ENCODE data around the gene CDC5L. TPM values are rescaled to one million over a fixed set of nuclear protein-coding genes. Genes with fewer than 3 reads are reported as not detected.

The CDC5L gene
- total and polyA plus RNA-seq, 8 donors = 2.9 to 11.4 (median 7.5) TPM

- no peak for DNase-seq
- 13 to 15% methylated on average over 2 of the region's 2 CpGs for WGBS, 2 donors
- Histone ChIP-seq H3K27ac (no peak overlapping the region), H3K9me3 (no peaks in the 10 kb centered on the region), H3K36me3 (peaks cover 0 to 9% (median 3%) of the 10 kb centered on the region in 3 donors), H3K4me3 (no peak overlapping the region), H3K27me3 (no peaks in the 10 kb centered on the region), H3K4me1 (peaks cover 6 to 23% (median 18%) of the 10 kb centered on the region in 3 donors)
- FAIRE-seq = no peak
- intact Hi-C loops (cut with DNase I) = no loop called here
- ATAC-seq = peak in 3 of 4 donors; percentile 49 to 58 (median 49)
- TF ChIP-seq, protein P1, sequence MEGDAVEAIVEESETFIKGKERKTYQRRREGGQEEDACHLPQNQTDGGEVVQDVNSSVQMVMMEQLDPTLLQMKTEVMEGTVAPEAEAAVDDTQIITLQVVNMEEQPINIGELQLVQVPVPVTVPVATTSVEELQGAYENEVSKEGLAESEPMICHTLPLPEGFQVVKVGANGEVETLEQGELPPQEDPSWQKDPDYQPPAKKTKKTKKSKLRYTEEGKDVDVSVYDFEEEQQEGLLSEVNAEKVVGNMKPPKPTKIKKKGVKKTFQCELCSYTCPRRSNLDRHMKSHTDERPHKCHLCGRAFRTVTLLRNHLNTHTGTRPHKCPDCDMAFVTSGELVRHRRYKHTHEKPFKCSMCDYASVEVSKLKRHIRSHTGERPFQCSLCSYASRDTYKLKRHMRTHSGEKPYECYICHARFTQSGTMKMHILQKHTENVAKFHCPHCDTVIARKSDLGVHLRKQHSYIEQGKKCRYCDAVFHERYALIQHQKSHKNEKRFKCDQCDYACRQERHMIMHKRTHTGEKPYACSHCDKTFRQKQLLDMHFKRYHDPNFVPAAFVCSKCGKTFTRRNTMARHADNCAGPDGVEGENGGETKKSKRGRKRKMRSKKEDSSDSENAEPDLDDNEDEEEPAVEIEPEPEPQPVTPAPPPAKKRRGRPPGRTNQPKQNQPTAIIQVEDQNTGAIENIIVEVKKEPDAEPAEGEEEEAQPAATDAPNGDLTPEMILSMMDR (IDR thresholded peaks at IDR 0.05) = no peak
Measured at GRCh38 chr6:44432227-44432626, 44.7 kb downstream of the CDC5L start.

DNA sequence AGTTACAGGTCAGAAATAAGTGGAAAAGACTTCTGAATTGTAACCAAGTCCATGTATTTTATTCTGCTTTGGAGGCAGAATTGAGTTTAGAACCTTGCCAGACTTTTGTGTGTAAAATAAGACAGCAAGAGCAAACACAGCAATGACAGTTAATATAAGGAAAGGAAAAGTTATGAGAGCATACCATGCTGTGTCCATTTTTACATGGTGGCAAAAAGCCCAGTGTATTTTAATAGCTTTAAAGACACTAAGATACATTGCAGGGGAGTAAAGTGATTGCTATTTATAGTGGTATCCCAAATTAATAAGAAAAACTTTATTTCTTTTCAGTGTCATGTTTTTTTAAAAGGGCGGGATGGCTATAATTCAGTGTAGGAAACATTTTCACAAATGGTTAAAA, 45.2 kb downstream of the CDC5L start:
- Histone ChIP-seq H3K4me1 (peaks cover 6 to 23% (median 18%) of the 10 kb centered on the region in 3 donors), H3K27ac (no peak overlapping the region), H3K27me3 (no peaks in the 10 kb centered on the region), H3K9me3 (no peaks in the 10 kb centered on the region), H3K4me3 (no peak overlapping the region), H3K36me3 (peaks cover 0 to 9% (median 0%) of the 10 kb centered on the region in 3 donors)
- intact Hi-C loops (cut with DNase I) = no loop called here
- TF ChIP-seq, protein P1 (IDR thresholded peaks at IDR 0.05) = no peak
- ATAC-seq (no peak), DNase-seq (no peak), FAIRE-seq (no peak)
- WGBS, 2 donors = 94 to 97% methylated on average over 1 of the region's 1 CpG

DNA sequence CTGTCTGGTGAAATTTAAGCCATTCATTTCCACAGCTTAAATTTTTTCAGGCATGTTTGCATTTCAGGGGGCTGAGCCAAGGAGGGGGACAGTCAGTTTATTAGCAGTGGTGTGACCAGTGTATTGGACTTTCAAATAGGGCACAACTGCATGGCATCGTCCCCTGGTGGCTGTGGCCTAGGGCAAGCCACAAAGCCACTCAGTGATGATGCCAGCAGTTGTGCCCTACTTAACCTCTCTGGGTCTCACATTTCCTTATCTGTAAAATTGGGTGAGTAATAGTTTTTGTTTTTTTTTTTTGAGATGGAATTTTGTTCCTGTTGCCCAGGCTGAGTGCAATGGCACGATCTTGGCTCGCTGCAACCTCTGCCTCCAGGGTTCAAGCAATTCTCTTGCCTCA, 48.0 kb downstream of the CDC5L start:
- H3K27me3 ChIP-seq = no peaks in the 10 kb centered on the region
- H3K36me3 ChIP-seq = no peaks in the 10 kb centered on the region
- no peaks in the 10 kb centered on the region for H3K9me3 ChIP-seq
- TF ChIP-seq, protein P1 (IDR thresholded peaks at IDR 0.05) = no peak
- H3K4me3 ChIP-seq = no peak overlapping the region
- ATAC-seq (no peak), DNase-seq (no peak), FAIRE-seq (no peak)
- H3K27ac ChIP-seq = no peak overlapping the region
- intact Hi-C loops (cut with DNase I) = no loop called here
- WGBS, 2 donors = 91 to 98% methylated on average over 3 of the region's 3 CpGs
- peaks cover 6 to 23% (median 18%) of the 10 kb centered on the region in 3 donors for H3K4me1 ChIP-seq

DNA sequence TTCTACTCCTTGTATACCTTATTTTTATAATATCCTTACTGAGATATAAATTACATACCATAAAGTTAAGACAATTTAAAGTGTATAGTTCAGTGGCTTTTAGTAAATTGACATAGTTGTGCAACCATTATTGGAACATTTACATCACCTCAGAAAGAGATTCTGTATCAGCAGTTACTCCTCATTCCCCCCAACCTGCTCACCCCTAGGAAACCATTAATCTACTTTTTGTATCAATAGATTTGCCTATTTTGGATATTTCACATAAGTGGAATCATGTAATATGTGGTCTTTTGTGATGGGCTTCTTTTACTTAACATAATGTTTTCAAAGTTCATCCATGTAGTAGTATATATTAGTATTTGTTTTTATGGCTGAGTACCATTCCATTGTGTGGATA, 51.3 kb downstream of the CDC5L start:
- no peak for ATAC-seq
- TF ChIP-seq, protein P1 (IDR thresholded peaks at IDR 0.05) = no peak
- Histone ChIP-seq H3K9me3 (no peaks in the 10 kb centered on the region), H3K36me3 (no peaks in the 10 kb centered on the region), H3K27ac (no peak overlapping the region), H3K27me3 (no peaks in the 10 kb centered on the region), H3K4me3 (no peak overlapping the region), H3K4me1 (no peaks in the 10 kb centered on the region)
- no peak for DNase-seq
- no peak for FAIRE-seq
- intact Hi-C loops (cut with DNase I) = no loop called here

GRCh38 chr6:44439270-44440045, 52.0 kb downstream of the CDC5L start:
- DNase-seq = no peak
- WGBS, 2 donors = 84 to 86% methylated on average over 6 of the region's 6 CpGs
- FAIRE-seq = no peak

More at GRCh38 chr6:44439270-44440045, 52.0 kb downstream of the CDC5L start:
- no peak overlapping the region for H3K27ac ChIP-seq
- no peaks in the 10 kb centered on the region for H3K36me3 ChIP-seq
- peaks cover 0 to 2% (median 0%) of the 10 kb centered on the region in 3 donors for H3K4me1 ChIP-seq
- H3K4me3 ChIP-seq = no peak overlapping the region
- no peaks in the 10 kb centered on the region for H3K9me3 ChIP-seq
- TF ChIP-seq, protein P1 (IDR thresholded peaks at IDR 0.05) = no peak
- peak in 2 of 4 donors; percentile 20 to 37 for ATAC-seq
- intact Hi-C loops (cut with DNase I) = no loop called here
- no peaks in the 10 kb centered on the region for H3K27me3 ChIP-seq
